ENCODE data around the gene TBCK. TPM values are rescaled to one million over a fixed set of nuclear protein-coding genes. Genes with fewer than 3 reads are reported as not detected.

The TBCK gene
- total and polyA plus RNA-seq, 4 experiments from 2014 or later: 23.7 to 62.3 (median 43.1) TPM

- Histone ChIP-seq H3K27ac (ENCODE audit: low read depth, low read length) (no peak overlapping the region), H3K27me3 (ENCODE audit: insufficient read depth, low read length) (no peaks in the 10 kb centered on the region), H3K9me3 (ENCODE audit: control insufficient read depth in 1 of 2, low read length in 2 of 2) (no peaks in the 10 kb centered on the region), H3K4me3 (ENCODE audit: low read length in 2 of 2) (no peak overlapping the region), H3K4me1 (ENCODE audit: insufficient read depth, low read length) (no peaks in the 10 kb centered on the region), H3K36me3 (ENCODE audit: insufficient read depth, low read length) (no peaks in the 10 kb centered on the region)
- Mint-ChIP-seq H3K4me3 (no peak overlapping the region), H3K9me3 (peaks cover 0 to 2% (median 0%) of the 10 kb centered on the region in 8 donors), H3K27me3 (no peaks in the 10 kb centered on the region), H3K36me3 (peaks cover 32 to 35% of the 10 kb centered on the region in 2 donors), H3K27ac (peak overlapping the region in 1 of 7 donors; percentile 7), H3K4me1 (peaks cover 5 to 19% (median 17%) of the 10 kb centered on the region in 4 donors)
- ChIA-PET CTCF (ENCODE audit: partially characterized antibody) (interaction anchor here (0.6 kb wide), 1 partner anchor 26 kb away, joined by 4 read pairs; no protein-coding TSS in a partner anchor), POLR2A (ENCODE audit: partially characterized antibody) (interaction anchor here (1.6 kb wide), 1 partner anchor 12 kb away, joined by 4 read pairs; the partner anchor contains the start of genes AIMP1 and TBCK)
- no peak for DNase-seq
- intact Hi-C loops (cut with micrococcal nuclease): no loop called here
Observed at GRCh38 chr4:106303548-106304281, 12.3 kb downstream of the TBCK start.

GRCh38 chr4:106302062-106302438 lies 14.0 kb downstream of the TBCK start:
- Histone ChIP-seq H3K4me1 (ENCODE audit: insufficient read depth, low read length) (no peaks in the 10 kb centered on the region), H3K36me3 (ENCODE audit: insufficient read depth, low read length) (no peaks in the 10 kb centered on the region), H3K4me3 (ENCODE audit: low read length in 2 of 2) (no peak overlapping the region), H3K9me3 (ENCODE audit: control insufficient read depth in 1 of 2, low read length in 2 of 2) (no peaks in the 10 kb centered on the region), H3K27ac (ENCODE audit: low read depth, low read length) (no peak overlapping the region), H3K27me3 (ENCODE audit: insufficient read depth, low read length) (no peaks in the 10 kb centered on the region)
- peak overlapping the region in 1 of 7 donors; percentile 83 for H3K27ac Mint-ChIP-seq
- H3K36me3 Mint-ChIP-seq: peaks cover 39 to 47% of the 10 kb centered on the region in 2 donors
- intact Hi-C loops (cut with micrococcal nuclease): no loop called here
- H3K4me3 Mint-ChIP-seq: no peak overlapping the region
- CTCF ChIA-PET (ENCODE audit: partially characterized antibody): no interaction called here
- no peaks in the 10 kb centered on the region for H3K27me3 Mint-ChIP-seq
- H3K4me1 Mint-ChIP-seq: peaks cover 0 to 21% (median 15%) of the 10 kb centered on the region in 4 donors
- no peaks in the 10 kb centered on the region for H3K9me3 Mint-ChIP-seq
- DNase-seq: no peak
- POLR2A ChIA-PET (ENCODE audit: partially characterized antibody): interaction anchor here (1.3 kb wide), 1 partner anchor 14 kb away, joined by 4 read pairs; the partner anchor contains the start of gene TBCK

- peaks cover 39 to 43% of the 10 kb centered on the region in 2 donors for H3K36me3 Mint-ChIP-seq
- Histone ChIP-seq H3K27me3 (ENCODE audit: insufficient read depth, low read length) (no peaks in the 10 kb centered on the region), H3K36me3 (ENCODE audit: insufficient read depth, low read length) (peaks cover 2% of the 10 kb centered on the region), H3K27ac (ENCODE audit: low read depth, low read length) (no peak overlapping the region), H3K9me3 (ENCODE audit: control insufficient read depth in 1 of 2, low read length in 2 of 2) (no peaks in the 10 kb centered on the region), H3K4me1 (ENCODE audit: insufficient read depth, low read length) (no peaks in the 10 kb centered on the region), H3K4me3 (ENCODE audit: low read length in 2 of 2) (no peak overlapping the region)
- no peaks in the 10 kb centered on the region for H3K27me3 Mint-ChIP-seq
- ChIA-PET CTCF (ENCODE audit: partially characterized antibody) (no interaction called here), POLR2A (ENCODE audit: partially characterized antibody) (no interaction called here)
- no peak overlapping the region for H3K27ac Mint-ChIP-seq
- DNase-seq: no peak
- intact Hi-C loops (cut with micrococcal nuclease): loop anchor here (1.0 kb wide), 1 partner anchor 38 kb away; no protein-coding TSS in a partner anchor
- H3K4me3 Mint-ChIP-seq: no peak overlapping the region
- peaks cover 0 to 22% (median 14%) of the 10 kb centered on the region in 4 donors for H3K4me1 Mint-ChIP-seq
- no peaks in the 10 kb centered on the region for H3K9me3 Mint-ChIP-seq
Observed at GRCh38 chr4:106301393-106302061, 14.5 kb downstream of the TBCK start.

GRCh38 chr4:106299977-106300376 lies 16.0 kb downstream of the TBCK start:
- intact Hi-C loops (cut with micrococcal nuclease): no loop called here
- CTCF ChIA-PET (ENCODE audit: partially characterized antibody): no interaction called here

GRCh38 chr4:106297245-106298035 lies 18.6 kb downstream of the TBCK start:
- Histone ChIP-seq H3K36me3 (ENCODE audit: insufficient read depth, low read length) (peaks cover 9% of the 10 kb centered on the region), H3K4me1 (ENCODE audit: insufficient read depth, low read length) (no peaks in the 10 kb centered on the region), H3K27ac (ENCODE audit: low read depth, low read length) (no peak overlapping the region), H3K9me3 (ENCODE audit: control insufficient read depth in 1 of 2, low read length in 2 of 2) (no peaks in the 10 kb centered on the region), H3K4me3 (ENCODE audit: low read length in 2 of 2) (no peak overlapping the region), H3K27me3 (ENCODE audit: insufficient read depth, low read length) (no peaks in the 10 kb centered on the region)
- Mint-ChIP-seq H3K36me3 (peaks cover 64 to 66% of the 10 kb centered on the region in 2 donors), H3K27me3 (no peaks in the 10 kb centered on the region), H3K4me1 (peaks cover 0 to 18% (median 9%) of the 10 kb centered on the region in 4 donors), H3K9me3 (no peaks in the 10 kb centered on the region), H3K27ac (peak overlapping the region in 3 of 7 donors; percentile 2 to 11 (median 6)), H3K4me3 (no peak overlapping the region)
- DNase-seq: no peak
- ChIA-PET POLR2A (ENCODE audit: partially characterized antibody) (interaction anchor here (1.4 kb wide), 1 partner anchor 18 kb away, joined by 3 read pairs; the partner anchor contains the start of genes AIMP1 and TBCK), CTCF (ENCODE audit: partially characterized antibody) (no interaction called here)
- intact Hi-C loops (cut with micrococcal nuclease): no loop called here

More at GRCh38 chr4:106299977-106300376, 16.0 kb downstream of the TBCK start:
- Mint-ChIP-seq H3K27me3 (no peaks in the 10 kb centered on the region), H3K36me3 (peaks cover 51 to 59% of the 10 kb centered on the region in 2 donors), H3K27ac (no peak overlapping the region), H3K4me3 (no peak overlapping the region), H3K4me1 (peaks cover 0 to 23% (median 12%) of the 10 kb centered on the region in 4 donors), H3K9me3 (no peaks in the 10 kb centered on the region)
- POLR2A ChIA-PET (ENCODE audit: partially characterized antibody): no interaction called here
- no peaks in the 10 kb centered on the region for H3K27me3 ChIP-seq (ENCODE audit: insufficient read depth, low read length)
- H3K4me3 ChIP-seq (ENCODE audit: low read length in 2 of 2): no peak overlapping the region
- no peak for DNase-seq
- no peaks in the 10 kb centered on the region for H3K4me1 ChIP-seq (ENCODE audit: insufficient read depth, low read length)
- H3K9me3 ChIP-seq (ENCODE audit: control insufficient read depth in 1 of 2, low read length in 2 of 2): no peaks in the 10 kb centered on the region
- no peak overlapping the region for H3K27ac ChIP-seq (ENCODE audit: low read depth, low read length)
- H3K36me3 ChIP-seq (ENCODE audit: insufficient read depth, low read length): peaks cover 4% of the 10 kb centered on the region

- H3K27me3 Mint-ChIP-seq: no peaks in the 10 kb centered on the region
- POLR2A ChIA-PET (ENCODE audit: partially characterized antibody): no interaction called here
- no peak for DNase-seq
- Histone ChIP-seq H3K36me3 (ENCODE audit: insufficient read depth, low read length) (peaks cover 9% of the 10 kb centered on the region), H3K27ac (ENCODE audit: low read depth, low read length) (no peak overlapping the region), H3K9me3 (ENCODE audit: control insufficient read depth in 1 of 2, low read length in 2 of 2) (no peaks in the 10 kb centered on the region), H3K4me1 (ENCODE audit: insufficient read depth, low read length) (no peaks in the 10 kb centered on the region), H3K27me3 (ENCODE audit: insufficient read depth, low read length) (no peaks in the 10 kb centered on the region), H3K4me3 (ENCODE audit: low read length in 2 of 2) (no peak overlapping the region)
- CTCF ChIA-PET (ENCODE audit: partially characterized antibody): no interaction called here
- no peaks in the 10 kb centered on the region for H3K9me3 Mint-ChIP-seq
- intact Hi-C loops (cut with micrococcal nuclease): no loop called here
- H3K4me1 Mint-ChIP-seq: peaks cover 0 to 9% (median 4%) of the 10 kb centered on the region in 4 donors
- no peak overlapping the region for H3K4me3 Mint-ChIP-seq
- no peak overlapping the region for H3K27ac Mint-ChIP-seq
- peaks cover 62 to 64% of the 10 kb centered on the region in 2 donors for H3K36me3 Mint-ChIP-seq
Observed at GRCh38 chr4:106294062-106294461, 21.9 kb downstream of the TBCK start.

- peaks cover 9% of the 10 kb centered on the region for H3K36me3 ChIP-seq (ENCODE audit: insufficient read depth, low read length)
- Mint-ChIP-seq H3K27ac (no peak overlapping the region), H3K4me1 (peaks cover 0 to 5% (median under 1%) of the 10 kb centered on the region in 4 donors), H3K4me3 (no peak overlapping the region), H3K9me3 (no peaks in the 10 kb centered on the region), H3K27me3 (no peaks in the 10 kb centered on the region), H3K36me3 (peaks cover 54 to 65% of the 10 kb centered on the region in 2 donors)
- H3K27me3 ChIP-seq (ENCODE audit: insufficient read depth, low read length): no peaks in the 10 kb centered on the region
- no peak overlapping the region for H3K27ac ChIP-seq (ENCODE audit: low read depth, low read length)
- no peak for DNase-seq
- H3K9me3 ChIP-seq (ENCODE audit: control insufficient read depth in 1 of 2, low read length in 2 of 2): no peaks in the 10 kb centered on the region
- H3K4me3 ChIP-seq (ENCODE audit: low read length in 2 of 2): no peak overlapping the region
- intact Hi-C loops (cut with micrococcal nuclease): no loop called here
- POLR2A ChIA-PET (ENCODE audit: partially characterized antibody): no interaction called here
- H3K4me1 ChIP-seq (ENCODE audit: insufficient read depth, low read length): no peaks in the 10 kb centered on the region
- CTCF ChIA-PET (ENCODE audit: partially characterized antibody): no interaction called here
Observed at GRCh38 chr4:106291678-106292077, 24.3 kb downstream of the TBCK start.
